COLO829 (cell line): ENCODE results near the gene ACSL3.
"Not testable (repeated sequence)": the region's sequence is repeated elsewhere in the genome, so short reads cannot be mapped to it uniquely, and the experiment has no call there.

Source experiments
- DNase-seq: peaks from one replicate; pipeline ENCODE4 v3.0.0; 2012; ENCODE audit warnings: low spot score

ACSL3 gene

DNA sequence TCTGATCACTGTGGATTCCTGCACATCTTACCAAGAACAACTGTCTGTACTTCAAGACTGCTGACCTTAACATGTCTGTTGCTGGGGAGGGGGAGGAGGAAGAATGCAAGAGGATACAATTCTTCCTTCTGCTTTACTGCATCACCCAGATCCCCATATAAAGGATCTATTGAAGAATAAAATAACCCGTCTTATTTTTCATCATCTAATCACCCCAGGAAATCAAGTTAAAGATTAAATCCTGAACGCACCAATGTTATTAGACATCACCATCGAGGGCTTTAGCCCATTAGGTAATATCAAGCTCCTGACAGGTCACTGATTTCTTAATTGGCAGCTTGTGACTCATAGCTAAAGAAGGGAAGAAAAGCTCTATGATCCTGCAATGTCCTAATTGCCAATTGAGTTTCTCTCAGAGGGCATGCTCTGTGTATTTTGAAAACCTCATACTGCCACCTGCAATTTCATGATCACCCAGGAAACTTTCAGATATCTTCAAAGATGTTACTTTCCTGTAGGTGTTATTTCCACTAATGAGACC, 115.8 kb downstream of the ACSL3 start:
- DNase-seq, result peak; percentile 23

DNA sequence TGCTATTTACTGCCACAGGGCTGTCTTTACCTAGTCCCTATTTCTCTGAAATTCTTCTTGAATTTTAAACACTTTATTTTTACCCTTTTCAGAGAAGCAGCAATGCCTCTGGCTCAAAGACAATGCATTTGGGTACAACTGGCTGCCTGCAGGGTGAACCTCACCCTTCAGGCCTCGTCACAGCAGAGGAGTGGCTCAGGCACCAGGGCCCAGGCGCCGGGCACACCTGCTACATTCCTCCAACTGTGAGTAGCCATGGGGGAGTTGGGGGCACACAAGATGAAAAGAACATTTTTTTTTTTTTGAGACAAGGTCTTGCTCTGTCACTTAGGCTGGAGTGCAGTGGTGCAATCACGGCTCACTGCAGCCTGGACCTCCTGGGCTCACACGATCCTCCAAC, 116.3 kb downstream of the ACSL3 start:
- DNase-seq, result no peak

DNA sequence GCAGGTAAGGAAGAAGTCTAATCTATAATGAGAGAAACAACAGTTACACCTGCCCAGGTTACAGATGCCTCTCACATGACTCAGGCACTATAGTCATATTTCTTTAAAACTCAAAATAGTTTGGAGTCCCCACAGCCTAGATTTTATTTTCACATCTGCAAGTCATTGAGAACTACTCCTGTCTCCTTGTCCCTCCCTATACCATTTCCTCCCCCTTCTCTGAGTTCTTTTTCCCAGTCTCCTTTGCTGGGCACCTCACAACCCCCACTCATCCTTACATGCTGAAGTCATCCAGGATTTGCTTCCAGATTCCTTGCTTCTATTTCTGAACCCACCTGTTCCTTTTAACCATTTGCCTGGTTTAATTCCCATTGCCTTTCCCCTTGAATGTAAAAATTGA, 118.0 kb downstream of the ACSL3 start:
- DNase-seq, result no peak

DNA sequence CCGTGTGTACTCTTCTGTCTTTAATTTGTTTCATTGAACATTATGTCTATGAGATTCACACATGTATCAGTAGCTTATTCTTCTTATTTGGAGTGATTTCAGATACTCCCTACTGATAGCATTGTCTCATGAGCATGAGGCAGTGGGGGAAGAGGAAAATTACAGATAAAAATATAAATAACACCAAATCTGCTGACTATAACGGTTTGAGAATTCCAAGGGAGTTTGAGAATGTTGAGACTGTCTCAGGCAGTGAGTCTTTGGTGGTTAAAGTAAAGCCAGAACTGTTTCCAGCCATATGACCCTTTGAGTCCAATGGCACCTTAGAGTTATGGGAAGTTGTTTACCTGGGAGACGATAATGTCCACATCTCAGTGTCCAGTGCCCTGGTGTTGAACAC, 118.6 kb downstream of the ACSL3 start:
- DNase-seq, result no peak

DNA sequence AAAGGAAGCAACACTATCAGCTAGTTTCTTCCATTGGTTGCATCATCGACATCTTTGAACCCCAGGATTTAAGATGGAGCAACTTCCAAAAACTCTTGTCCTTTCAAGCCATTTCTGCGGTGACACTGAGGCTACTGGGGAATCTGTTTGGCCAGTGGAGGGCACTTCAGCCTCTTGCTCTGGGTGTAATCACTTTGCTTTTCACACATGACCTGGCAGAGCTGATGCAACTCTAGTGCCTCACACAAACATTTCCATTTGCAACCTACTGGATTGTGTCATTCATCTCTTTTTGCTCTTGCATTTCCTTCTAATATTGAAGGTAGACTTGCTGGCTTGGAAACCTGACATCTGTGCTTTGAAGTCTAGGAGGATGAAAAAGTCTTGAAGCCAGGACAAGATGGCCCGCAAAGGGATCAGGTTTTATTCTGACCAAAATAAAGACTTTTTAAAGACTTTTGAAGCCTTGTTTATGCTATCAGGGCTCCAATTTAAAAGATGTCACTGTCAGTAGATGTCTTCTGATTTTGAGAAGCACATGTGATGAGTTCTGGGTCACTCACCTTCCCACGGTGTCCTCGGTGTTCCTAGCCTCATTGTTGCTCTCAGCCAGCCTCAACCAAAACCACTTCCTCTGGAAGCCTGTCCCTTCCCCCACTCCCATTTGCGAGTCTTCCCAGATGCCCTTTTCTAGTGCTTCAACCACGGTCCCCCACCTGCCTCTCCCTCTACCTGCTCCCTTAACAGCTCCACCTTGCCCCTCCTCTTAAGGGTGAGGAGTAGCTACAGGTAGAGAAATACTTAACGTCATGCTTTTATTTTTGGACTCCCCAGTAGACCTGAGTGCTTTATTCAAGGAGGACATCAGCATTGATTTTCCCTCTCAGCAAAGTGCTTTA, 121.4 kb downstream of the ACSL3 start:
- peak; percentile 21 for DNase-seq

DNA sequence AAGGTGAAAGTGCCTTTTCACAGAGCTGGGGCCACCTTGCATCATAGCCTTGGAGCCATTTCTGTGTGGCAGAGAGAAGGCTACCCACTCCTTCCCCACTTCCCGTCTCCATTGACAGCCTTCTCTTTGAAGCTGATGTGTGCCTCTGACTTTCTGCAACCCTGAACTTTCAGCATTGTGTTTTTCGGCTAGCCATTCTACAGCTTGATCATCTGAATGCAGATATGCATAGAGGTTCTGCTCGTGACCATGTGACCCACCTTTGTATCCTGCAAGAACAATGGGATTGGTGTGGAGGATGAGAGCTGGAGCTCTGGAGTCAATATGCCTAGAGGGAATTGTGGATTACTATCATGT, 122.1 kb downstream of the ACSL3 start:
- no peak for DNase-seq

DNA sequence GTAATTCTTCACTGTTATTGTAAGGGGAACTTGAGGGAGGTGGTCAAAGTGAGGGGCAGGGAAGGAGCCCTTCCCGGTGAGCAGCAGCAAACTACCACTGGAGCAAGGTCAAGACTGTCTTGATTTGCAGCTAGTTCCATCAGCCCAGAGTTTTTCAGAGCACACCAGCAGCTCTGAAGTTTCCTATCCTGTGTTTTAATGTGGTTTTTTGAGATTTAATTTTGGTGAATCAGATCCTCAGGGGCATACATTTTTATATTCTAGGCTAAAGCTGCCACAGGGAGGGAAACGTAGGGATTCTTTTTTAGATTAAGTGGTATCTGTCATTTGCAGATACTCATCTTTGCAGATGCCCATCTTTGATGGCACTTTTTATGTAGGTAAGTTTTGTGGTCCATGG, 124.1 kb downstream of the ACSL3 start:
- DNase-seq, result no peak

DNA sequence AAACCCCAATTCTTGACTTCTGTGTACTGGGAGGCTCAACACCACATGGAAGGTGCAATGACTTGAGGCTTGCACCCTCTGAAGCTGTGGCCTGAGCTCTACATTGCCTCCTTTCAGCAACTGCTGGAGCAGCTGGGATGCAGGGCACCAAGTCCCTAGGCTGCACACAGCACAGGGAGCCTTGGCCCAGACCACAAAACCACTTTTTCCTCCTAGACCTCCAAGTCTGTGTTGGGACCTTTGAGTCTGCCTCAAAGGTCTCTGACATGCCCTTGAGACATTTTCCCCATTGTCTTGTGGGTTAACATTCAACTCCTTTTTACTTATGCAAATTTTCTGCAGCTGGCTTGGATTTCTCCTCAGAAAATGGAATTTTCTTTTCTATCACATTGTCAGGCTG, 128.6 kb downstream of the ACSL3 start:
- no peak for DNase-seq

DNA sequence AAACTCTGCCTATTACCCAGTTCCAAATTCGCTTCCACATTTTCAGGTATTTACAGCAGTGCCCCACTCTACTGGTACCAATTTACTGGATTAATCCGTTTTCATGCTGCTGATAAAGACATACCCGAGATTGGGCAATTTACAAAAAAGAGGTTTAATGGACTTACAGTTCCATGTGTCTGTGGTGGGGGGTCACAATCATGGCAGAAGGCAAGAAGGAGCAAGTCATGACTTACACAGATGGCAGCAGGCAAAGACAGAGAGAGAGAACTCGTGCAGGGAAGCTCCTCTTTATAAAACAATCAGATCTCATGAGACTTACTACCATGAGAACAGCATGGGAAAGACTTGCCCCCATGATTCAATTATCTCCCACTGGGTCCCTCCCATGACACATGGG, 129.4 kb downstream of the ACSL3 start:
- not testable (repeated sequence) for DNase-seq

DNA sequence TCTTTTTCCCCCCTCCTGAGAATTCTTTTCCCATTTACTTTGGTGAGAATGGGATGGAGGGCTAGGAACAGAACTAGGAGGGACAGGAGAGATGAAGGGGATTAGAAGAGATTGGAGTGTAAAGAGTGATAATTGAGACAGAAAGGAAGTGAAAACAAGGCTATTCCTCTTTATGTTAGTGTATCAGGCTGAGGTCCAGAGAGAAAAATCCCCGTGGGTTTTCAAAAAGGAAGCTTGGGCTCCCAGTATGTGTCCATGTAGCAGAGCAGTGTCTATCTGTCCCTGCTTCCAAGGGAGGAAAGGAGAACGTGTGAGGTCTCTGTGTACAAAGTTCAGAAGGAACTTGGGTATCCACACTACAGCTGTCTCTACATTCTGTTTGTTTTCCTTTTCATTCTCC, 131.3 kb downstream of the ACSL3 start:
- DNase-seq, result no peak
